GM21367 (cell line): ENCODE measurements around the gene GRK5.
"Not testable (repeated sequence)": the region's sequence is repeated elsewhere in the genome, so short reads cannot be mapped to it uniquely, and the experiment has no call there.

Experiments used
- ATAC-seq: cut with Tn5 transposase; IDR thresholded peaks from one replicate; pipeline ENCODE4 v1.9.1; 2021; ENCODE audit not compliant: unreplicated experiment

The GRK5 gene

DNA sequence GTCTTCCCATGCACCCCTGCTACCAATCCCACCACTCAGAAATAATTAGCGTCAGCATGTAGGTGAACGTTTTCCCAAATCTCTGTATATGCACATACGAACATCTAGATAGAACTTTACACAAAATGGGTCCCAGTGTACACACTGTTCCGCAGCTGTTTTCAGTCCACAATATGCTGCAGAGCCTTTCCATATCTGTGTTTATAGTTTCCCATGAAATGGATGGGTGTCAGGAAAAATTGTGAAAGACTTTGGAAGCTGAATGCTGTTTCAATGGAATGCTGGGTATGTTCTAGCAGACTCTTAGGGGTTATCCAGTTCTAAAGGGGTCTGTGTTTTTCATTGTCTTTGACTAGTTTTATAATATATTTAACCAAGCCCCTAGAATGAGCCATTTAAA, 13.8 kb downstream of the GRK5 start:
- no peak for ATAC-seq

DNA sequence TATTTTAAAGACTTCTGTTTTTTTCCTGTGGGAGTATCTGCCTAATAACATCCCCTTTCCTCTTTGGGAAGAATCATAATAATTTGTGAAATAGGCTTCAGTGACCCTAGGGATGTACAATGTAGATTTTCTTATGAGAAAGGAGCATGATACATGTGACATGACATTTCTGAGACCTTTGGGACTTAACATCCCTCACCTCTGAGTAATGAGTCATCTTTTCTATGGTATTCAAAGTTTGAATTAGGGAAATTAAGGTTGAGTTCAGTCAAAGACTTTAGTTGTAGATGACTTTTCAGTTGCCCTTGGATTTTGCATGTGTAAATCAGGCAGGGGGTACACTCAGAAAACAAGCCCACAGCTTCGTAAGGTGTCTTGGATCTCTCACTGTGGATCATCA, 14.3 kb downstream of the GRK5 start:
- ATAC-seq: no peak

DNA sequence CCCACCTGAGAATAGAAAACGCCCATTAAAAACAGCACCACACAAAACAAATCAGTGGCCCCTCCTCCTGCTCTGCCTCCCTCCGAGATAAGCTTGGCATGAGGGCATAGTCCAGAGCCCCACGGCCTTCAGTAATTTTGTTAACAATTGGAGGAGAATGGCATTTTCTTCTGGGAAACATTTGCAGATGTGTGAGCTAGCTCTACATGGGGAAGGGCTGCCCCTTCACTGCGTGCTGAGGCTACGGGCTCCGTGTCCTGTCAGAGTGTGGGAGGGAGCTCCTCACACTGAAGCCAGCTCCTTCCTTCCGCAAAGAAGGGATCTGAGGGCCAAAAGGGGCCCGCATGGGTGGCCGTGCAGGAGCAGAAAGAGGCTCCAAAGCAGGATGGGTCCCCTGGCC, 15.2 kb downstream of the GRK5 start:
- ATAC-seq: no peak

DNA sequence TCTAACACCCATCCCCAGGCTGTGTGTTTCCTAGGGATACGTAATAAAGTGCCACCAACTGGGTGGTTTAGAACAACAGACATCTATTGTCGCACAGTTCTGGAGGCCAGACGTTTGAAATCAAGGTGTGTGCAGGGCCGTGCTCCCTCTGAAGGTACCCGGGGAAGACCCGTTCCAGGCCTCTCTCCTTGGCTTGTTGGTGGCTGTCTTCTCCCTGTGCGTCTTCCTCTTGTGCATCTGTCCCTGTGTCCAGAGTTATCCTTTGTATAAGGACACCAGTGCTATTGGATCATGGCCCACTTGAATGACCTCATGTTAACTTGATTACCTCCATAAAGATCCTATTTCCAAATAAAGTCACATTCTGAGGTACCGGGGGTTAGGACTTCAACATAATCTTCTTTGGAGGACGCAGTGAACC, 15.6 kb downstream of the GRK5 start:
- ATAC-seq: no peak

DNA sequence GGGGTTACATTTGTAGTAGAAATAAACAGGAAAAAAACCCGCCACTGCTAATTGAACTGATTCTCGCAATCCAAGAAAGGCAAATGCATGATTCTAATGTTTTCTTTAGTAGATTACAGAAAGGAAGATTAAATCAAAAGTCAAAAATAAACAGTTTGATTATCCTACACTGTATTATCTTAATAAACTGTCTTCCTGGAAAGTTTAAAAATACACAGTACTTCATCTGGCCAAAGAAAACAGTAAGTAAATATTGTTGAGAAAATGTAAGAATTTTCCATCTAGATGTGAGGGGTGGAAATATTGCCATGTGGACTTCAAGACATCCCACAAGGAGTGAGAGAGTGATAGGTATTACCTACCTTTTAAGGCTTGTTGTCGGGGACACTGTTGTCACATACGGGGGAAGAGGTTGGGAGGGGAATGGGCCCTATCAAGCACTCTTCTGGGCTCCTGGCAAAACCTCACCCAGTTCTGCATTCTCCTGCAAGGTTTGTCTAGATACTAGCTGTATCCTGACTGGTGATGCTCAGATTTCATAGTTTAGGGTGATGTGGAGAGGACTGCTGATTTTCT, 17.8 kb downstream of the GRK5 start:
- no peak for ATAC-seq

DNA sequence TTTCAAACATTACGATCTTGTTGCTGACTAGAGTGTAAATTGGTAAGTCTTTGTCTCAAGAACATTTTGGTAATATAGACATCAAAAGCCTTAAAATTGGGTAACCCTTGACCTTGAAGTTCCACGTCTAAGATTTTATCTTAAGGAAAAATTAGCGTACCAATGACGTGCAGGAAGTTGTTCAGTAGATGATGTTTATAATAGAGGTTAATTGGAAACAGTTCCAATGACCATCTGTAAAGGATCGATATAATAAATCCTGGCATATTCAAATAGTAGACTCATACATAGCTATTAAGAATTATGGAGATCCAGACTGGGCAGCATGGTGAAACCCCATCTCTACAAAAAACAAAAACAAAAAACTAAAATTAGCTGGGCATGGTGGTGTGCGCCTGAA, 20.5 kb downstream of the GRK5 start:
- no peak for ATAC-seq

DNA sequence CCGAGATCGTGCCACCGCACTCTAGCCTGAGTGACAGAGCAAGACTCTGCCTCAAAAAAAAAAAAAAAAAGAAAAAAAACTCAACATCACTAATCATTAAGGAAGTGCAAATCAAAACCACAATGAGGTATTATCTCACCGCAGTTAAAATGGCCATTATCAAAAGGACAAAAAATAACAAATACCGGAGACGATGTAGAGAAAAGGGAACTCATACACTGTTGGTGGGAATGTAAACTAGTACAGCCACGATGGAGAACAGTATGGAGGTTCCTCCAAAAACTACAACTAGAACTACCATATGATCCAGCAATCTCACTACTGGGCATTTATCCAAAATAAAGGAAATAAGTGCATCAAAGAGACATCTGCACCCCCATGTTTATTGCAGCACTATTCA, 24.3 kb downstream of the GRK5 start:
- ATAC-seq: no peak

DNA sequence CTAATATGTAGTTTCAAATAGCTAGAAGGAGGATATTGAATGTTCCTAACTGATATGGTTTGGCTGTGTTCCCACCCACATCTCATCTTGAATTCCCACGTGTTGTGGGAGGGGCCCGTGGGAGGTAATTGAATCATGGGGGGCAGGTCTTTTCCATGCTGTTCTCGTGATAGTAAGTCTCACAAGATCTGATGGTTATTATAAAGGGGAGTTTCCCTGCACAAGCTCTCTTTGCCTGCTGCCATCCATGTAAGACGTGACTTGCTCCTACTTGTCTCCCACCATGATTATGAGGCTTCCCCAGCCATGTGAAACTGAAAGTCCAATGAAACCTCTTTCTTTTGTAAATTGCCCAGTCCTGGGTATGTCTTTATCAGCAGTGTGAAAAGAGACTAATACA, 25.1 kb downstream of the GRK5 start:
- not testable (repeated sequence) for ATAC-seq

DNA sequence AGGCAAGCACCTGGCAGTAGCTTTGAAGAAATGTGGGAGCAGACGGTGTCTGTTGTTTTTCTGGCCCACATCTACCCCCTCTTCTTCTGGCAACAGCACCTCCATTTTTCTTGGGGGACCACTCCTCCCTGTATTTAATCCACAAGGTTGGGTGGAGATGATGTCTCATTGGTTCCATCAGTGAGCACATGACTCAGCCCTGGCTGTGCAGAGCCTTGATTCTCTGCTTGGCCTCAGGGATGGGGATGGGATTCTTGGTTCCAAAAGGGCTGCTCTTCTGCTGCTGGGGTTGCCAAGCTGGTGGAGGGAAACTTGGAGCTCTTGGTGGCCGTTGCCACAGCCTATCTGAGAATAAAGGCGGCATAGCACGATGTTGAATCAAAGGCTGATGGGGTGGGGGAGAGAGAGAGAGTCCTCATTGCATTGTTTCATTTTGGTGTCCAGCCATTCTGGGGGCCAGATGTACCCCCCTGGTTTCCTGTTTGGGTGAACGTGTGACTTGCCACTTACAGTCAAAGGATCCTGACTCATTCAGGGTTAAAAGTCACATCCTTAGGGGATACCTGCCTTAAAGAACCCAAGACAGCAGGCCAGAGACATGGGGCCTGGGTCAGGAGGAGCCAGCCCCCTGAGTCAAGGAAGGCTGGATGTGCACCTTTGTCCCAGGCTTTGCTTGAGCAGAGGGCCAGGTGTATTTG, 25.9 kb downstream of the GRK5 start:
- ATAC-seq: no peak

DNA sequence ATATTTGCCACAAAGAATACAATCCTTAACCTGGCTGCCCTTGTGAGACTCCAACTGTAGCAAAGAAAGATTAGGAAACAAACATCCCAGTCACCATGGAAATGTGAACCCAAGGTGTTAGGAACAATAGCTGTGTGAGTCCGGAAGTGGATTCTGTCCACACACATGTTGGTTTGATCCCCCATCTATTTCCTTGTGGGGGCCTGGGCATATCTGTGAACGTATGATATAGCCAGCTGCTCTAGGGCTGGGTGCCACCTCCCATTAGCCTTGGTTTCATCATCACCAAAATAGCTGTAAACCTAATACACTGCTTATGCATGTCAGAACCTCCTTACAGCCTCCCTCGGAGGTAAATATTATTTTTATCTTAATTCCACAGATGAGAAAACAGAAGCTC, 26.4 kb downstream of the GRK5 start:
- ATAC-seq: no peak

DNA sequence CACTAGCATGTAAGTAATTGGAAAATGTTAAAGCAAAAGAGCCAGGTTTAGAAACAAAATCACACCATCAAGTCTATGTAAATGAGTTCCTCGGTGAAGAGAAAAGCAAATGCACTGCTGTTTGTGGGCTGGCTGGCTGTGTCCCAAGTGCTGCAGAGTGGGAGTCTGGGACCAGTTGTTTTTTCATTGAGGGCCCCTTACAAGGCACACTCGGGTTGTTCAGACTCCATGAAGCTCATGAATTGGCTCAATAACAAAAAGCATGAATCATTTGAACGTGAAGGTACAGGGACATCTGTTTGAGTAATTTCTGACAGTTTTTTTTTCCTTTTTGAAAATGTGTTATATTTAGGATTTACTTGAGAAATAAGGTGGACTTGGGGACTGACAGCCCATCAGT, 28.0 kb downstream of the GRK5 start:
- ATAC-seq: no peak

DNA sequence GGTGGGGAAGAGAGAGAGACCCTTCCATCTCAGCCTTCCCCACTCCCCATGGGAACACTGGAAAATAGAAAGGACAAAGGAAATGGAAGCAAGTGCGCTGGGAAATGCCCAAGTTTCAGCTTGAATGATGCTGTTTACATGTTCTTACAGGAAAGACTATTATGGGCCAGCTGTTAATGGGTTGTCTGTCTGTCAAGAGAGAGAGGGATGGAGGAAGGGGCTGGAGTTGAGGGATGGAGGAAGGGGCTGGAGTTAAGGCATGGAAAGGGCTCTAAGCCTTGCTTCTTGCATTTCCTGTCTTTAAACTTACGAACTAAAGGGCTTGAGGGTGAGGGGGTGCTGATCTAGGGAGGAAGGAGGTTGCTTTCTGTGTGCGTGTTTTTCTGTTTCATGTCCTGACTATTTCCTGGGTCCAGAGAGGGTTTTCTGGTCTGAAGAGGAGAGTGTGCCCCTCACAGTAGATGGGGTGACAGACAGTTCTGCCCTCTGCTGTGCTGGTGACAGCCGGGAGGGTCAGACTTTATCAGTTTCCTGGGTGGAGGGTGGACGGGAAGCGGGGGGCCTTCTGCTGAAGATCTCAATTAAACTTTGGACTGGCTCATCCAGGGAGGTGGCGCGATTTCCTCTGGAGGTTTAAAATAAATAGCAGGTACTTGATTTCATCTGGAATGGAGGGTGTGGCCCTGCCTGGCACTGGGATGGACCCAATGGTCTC, 30.5 kb downstream of the GRK5 start:
- no peak for ATAC-seq

DNA sequence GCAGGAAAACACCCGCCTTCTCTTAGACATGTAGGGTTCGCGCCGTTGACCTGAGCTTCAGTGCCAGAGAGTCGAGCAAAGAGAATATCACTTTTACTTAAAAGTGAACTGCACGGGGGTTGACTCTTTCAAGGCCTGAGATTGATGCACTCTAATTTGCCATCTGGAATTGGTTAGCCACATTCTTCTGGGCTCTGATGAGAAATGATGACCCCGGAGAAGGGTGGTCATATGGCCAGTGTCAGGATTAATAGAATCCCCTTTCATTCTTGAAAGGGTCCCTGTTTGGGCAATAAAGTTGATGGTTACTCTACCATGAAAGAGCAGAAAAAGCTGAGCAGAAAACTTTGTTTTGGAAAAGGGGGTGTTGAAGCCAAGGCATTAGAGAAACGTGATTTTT, 31.2 kb downstream of the GRK5 start:
- no peak for ATAC-seq

DNA sequence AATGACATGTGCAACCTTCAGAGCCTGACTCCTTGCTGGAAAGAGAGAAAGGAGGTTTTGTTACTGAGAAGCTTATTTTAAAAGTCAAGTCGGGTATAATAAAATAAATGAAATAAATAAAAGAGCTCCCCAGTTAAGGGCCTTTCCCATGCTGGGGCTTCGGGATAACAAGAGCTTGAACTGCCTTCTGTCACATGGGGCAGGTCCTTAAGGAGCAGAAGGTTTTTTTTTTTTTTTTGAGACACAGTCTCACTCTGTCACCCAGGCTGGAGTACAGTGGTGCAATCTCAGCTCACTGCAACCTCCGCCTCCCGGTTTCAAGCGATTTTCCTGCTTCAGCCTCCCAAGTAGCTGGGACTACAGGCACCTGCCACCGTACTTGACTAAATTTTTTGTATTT, 31.6 kb downstream of the GRK5 start:
- not testable (repeated sequence) for ATAC-seq

DNA sequence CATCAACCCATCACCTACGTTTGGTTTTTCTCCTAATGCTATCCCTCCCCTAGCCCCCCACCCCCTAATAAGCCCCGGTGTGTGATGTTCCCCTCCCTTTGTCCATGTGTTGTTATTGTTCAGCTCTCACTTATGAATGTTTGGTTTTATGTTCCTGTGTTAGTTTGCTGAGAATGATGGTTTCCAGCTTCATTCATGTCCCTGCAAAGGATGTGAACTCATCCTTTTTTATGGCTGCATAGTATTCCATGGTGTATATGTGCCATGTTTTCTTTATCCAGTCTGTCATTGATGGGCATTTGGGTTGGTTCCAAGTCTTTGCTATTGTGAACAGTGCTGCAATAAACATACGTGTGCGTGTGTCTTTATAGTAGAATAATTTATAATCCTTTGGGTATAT, 32.3 kb downstream of the GRK5 start:
- ATAC-seq: not testable (repeated sequence)

DNA sequence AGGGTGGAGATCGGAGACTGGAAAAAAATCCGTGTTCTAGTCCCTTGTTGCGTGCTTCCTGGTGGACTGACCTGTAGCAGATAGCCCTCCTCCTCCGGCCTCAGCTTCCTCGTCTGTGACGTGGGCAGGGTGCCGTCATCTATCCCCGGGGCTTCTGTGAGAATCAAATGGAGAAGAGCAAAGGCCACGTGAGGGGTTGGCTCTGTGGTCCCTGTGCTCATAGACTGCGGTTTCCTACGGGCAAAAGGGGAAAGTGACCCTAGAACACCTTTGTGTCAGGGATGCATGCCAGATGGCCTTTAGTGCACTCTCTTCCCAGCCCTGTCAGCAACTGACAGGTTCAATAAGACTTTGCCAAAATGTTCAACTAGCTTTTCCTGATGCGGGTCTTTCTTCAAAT, 33.7 kb downstream of the GRK5 start:
- no peak for ATAC-seq

DNA sequence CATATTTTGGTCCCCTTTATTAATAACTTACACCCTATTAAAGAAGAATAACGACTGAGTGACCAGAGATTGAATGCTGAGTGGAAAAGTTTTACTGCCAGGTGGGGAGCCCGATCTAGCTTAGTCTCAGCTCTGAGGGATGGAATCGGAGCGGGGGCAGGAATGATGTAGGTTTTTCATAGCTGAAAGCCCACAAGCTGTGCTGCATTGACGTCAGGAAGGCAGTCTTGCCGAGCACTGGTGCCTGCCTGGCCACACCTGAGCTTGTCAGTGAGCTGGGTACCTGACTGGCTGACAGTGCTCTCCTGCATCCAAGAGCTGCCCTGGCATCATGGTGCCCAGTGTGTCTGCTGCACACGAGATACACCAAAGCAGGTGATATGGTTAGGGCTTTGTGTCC, 34.8 kb downstream of the GRK5 start:
- ATAC-seq: no peak

DNA sequence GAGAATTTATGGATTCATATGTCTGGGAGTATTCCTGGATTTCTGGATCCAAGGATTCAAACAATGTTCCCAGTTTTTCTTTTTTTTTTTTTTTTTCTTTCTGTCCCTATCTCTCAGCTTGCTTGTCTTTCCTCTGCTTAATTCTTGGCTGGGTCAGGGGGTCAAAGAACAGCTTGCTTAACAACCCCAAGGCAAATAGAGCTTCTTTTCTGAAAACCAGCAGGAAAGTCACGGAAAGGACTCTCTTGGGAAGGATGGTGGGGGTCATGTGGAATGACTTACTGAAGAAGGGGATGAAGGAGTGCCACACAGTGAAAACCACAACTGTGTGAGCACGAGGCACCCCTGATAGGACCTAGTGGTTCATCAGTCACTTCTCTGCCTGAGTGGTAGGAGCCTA, 36.1 kb downstream of the GRK5 start:
- no peak for ATAC-seq

DNA sequence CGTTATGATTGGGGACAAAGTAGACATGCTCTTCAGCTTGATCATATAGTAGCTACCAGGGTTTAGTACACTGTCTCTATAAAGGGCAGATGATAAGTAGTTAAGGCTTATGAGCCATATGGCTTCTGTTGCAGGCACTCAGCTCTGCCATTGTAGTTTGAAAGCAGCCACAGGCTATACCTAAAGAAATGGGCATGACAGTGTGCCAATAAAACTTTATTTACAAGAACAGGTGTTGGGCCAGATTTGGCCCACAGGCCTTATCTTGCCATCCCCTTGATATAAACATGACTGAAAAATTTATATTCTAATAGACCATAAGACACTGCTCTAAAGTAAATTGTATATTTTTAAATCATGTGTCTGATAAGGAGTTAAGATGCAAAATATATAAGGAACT, 36.6 kb downstream of the GRK5 start:
- no peak for ATAC-seq

DNA sequence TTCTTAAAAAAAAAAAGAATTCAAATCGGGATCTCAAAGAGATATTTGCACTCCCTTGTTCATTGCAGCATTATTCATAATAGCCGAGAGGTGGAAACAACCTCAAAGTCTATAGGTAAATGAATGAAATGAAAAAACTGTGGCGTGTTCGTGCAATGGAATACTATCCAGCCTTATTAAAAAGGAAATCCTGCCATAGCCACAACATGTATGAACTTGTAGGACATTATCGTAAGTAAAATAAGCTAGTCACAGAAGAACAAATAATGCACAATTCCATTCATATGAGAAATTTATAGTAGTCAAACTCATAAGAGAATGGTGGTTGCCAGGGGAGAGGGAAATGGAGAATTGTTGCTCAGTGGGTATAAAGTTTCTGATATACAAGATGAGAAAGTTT, 37.9 kb downstream of the GRK5 start:
- ATAC-seq: no peak

DNA sequence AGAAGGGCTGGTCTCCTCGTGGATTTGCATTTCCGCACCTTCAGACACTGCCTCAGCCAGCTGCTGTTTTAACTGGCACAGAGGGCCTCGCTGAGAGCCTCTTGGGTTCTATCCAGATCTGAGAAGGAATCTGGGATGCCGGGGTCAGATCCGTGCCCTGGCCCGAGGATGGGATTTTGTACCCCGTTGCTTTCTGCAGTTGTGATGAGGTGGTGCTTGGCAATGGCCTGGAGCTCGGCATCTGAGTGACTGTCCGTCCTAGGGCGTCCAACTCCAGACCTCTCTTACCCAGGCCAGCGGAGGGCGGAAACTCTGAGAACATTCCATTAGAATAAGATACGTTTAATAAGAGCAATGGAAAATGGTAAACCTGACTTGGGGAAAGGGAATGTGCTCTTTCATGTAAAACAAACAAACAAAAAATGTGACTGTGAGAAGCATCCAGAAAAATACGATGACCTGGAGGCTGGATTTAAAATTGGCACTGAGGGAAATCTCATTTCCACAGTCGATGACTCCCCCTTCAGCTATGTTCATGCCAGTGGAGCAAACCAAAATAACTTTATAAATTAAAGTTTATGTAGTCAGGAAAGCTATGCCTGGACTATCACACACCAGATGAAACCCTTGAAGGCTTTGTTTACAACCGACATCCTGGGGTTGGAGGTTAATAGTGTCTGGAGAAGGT, 39.6 kb downstream of the GRK5 start:
- no peak for ATAC-seq

DNA sequence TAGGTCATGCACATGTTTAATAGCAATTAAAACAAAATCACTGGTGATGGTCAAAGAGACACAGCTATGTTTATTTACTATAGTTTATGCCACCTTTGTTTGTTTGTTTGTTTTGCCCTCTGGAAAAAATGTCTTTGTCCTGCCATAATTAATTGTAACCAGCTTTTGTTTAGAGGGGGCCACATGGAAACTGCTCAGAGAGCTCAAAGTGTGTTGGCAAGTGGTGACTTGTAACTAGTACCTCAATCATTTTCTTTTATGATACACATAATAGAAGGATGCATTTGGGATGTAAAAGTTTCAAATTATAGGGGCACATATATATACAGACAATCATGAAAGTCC, 40.2 kb downstream of the GRK5 start:
- ATAC-seq: no peak
